Measurements from ENCODE around the gene GNB3.
"Not testable (repeated sequence)": the region's sequence is repeated elsewhere in the genome, so short reads cannot be mapped to it uniquely, and the experiment has no call there.

Gene GNB3

GRCh38 chr12:6873094-6874014 lies 32.6 kb downstream of the GNB3 start, which contains the start of gene SPSB2:
Gene SPSB2 (minus strand): TSS chr12:6873303. CDS start chr12:6872901, 402 bp downstream.
- H3K27ac ChIP-seq (replicated peaks): peak within 1 kb of the TSS; percentile 76
- peak within 1 kb of the TSS; percentile 78 for H3K4me3 ChIP-seq (replicated peaks; ENCODE audit: insufficient read depth, low read length)
- H3K27me3 ChIP-seq (ENCODE audit: insufficient read depth, poor library complexity, severe bottlenecking): no peaks in the 10 kb centered on the region
- TF ChIP-seq SPI1 (IDR thresholded peaks at IDR 0.05; ENCODE audit: borderline replicate concordance, low read depth): peak; percentile 32; the same call in 1 of the 2 replicates
- peak; percentile 77 for TF ChIP-seq GABPA (IDR thresholded peaks at IDR 0.05; ENCODE audit: low read depth)
- no peak for TF ChIP-seq REST (IDR thresholded peaks at IDR 0.05; ENCODE audit: insufficient replicate concordance, low read depth)
- peak; percentile 87 to 96 for DNase-seq (ENCODE audit: low read depth in 1 of 2, low spot score in 1 of 2)

- Histone ChIP-seq H3K4me3 (replicated peaks; ENCODE audit: insufficient read depth, low read length) (peak overlapping the region; percentile 78), H3K27ac (replicated peaks) (peak overlapping the region; percentile 76)
- not testable (repeated sequence) for DNase-seq (ENCODE audit: low read depth in 1 of 2, low spot score in 1 of 2); H3K27me3 ChIP-seq (ENCODE audit: insufficient read depth, poor library complexity, severe bottlenecking)
These were observed 33.3 kb downstream of the GNB3 start for GRCh38 chr12:6874015-6874368.

- peak in 1 of 2 experiments; percentile 54 for DNase-seq (ENCODE audit: low read depth in 1 of 2, low spot score in 1 of 2)
These were observed 39.1 kb downstream of the GNB3 start for GRCh38 chr12:6879824-6880223.

GRCh38 chr12:6883252-6883651 lies 42.5 kb downstream of the GNB3 start:
- no peak overlapping the region for H3K27ac ChIP-seq (replicated peaks)
- no peaks in the 10 kb centered on the region for H3K27me3 ChIP-seq (ENCODE audit: insufficient read depth, poor library complexity, severe bottlenecking)
- TF ChIP-seq CTCF (IDR thresholded peaks at IDR 0.05; ENCODE audit: insufficient read depth, low read length): no peak
- no peak for TF ChIP-seq SPI1 (IDR thresholded peaks at IDR 0.05; ENCODE audit: borderline replicate concordance, low read depth)
- no peak for TF ChIP-seq REST (IDR thresholded peaks at IDR 0.05; ENCODE audit: insufficient replicate concordance, low read depth)
- TF ChIP-seq POLR2AphosphoS5 (IDR thresholded peaks at IDR 0.05; ENCODE audit: low read depth): no peak
- TF ChIP-seq GABPA (IDR thresholded peaks at IDR 0.05; ENCODE audit: low read depth): no peak
- DNase-seq (ENCODE audit: low read depth in 1 of 2, low spot score in 1 of 2): no peak
- H3K4me3 ChIP-seq (replicated peaks; ENCODE audit: insufficient read depth, low read length): no peak overlapping the region

More at GRCh38 chr12:6879824-6880223, 39.1 kb downstream of the GNB3 start:
- H3K4me3 ChIP-seq (replicated peaks; ENCODE audit: insufficient read depth, low read length); H3K27me3 ChIP-seq (ENCODE audit: insufficient read depth, poor library complexity, severe bottlenecking); H3K27ac ChIP-seq (replicated peaks): not testable (repeated sequence)

- Histone ChIP-seq H3K27ac (replicated peaks) (no peak overlapping the region), H3K4me3 (replicated peaks; ENCODE audit: insufficient read depth, low read length) (no peak overlapping the region), H3K27me3 (ENCODE audit: insufficient read depth, poor library complexity, severe bottlenecking) (no peaks in the 10 kb centered on the region)
- no peak for TF ChIP-seq REST (IDR thresholded peaks at IDR 0.05; ENCODE audit: insufficient replicate concordance, low read depth)
- TF ChIP-seq CTCF (IDR thresholded peaks at IDR 0.05; ENCODE audit: insufficient read depth, low read length): no peak
- no peak for DNase-seq (ENCODE audit: low read depth in 1 of 2, low spot score in 1 of 2)
These were observed 43.0 kb downstream of the GNB3 start for GRCh38 chr12:6883683-6884082.
